IMR-90 (cell line): ENCODE data around the gene ZDHHC3. TPM values are rescaled to one million over a fixed set of nuclear protein-coding genes. Genes with fewer than 3 reads are reported as not detected.

Source experiments
- ATAC-seq: fragments of 200-7000 bp; cut with Tn5 transposase; 2 replicates; pipeline ENCODE4 v1.9.1; 2020; ENCODE audit warnings: low read depth, mild to moderate bottlenecking, moderate library complexity
- BruUV-seq: library from RNA; stranded (reverse); fragments of 400-500 nt; replicated peaks from 2 replicates; lab custom pipeline; 2021; lab: Mats Ljungman, UMichigan
- CTCF ChIA-PET: fragments of 300-600 bp; formaldehyde crosslinking; extraction: SDS; loops from one replicate; lab custom pipeline; 2021; ENCODE audit warnings: antibody characterized with exemption; lab: Yijun Ruan, JAX
- POLR2A ChIA-PET: fragments of 300-600 bp; sonication (Branson Sonifier 250); formaldehyde crosslinking; loops from one replicate; lab custom pipeline; 2022; ENCODE audit warnings: antibody characterized with exemption; ENCODE audit not compliant: unreplicated experiment; lab: Charles Lee
- DNase-seq: peaks from one replicate; pipeline ENCODE4 v3.0.0; 2013
- H2AFZ ChIP-seq: replicated peaks from 2 replicates; pipeline ENCODE3; 2013; ENCODE audit warnings: low read length, mild to moderate bottlenecking; ENCODE audit not compliant: poor library complexity
- H2AK5ac ChIP-seq: 2 replicates; pipeline ENCODE4 v1.6.1; 2013; ENCODE audit warnings: low read depth, low read length, inconsistent platforms
- H2AK9ac ChIP-seq: replicated peaks from 2 replicates; pipeline ENCODE3; 2013; ENCODE audit warnings: mild to moderate bottlenecking, low read depth, low read length, moderate library complexity; ENCODE audit not compliant: poor library complexity
- H2BK120ac ChIP-seq: 2 replicates; pipeline ENCODE4 v1.6.1; 2013; ENCODE audit warnings: low read depth, low read length, inconsistent platforms
- H2BK15ac ChIP-seq: 3 replicates; pipeline ENCODE4 v1.6.1; 2013; ENCODE audit warnings: low read depth, low read length, inconsistent platforms
- H2BK20ac ChIP-seq: 2 replicates; pipeline ENCODE4 v1.6.1; 2013; ENCODE audit warnings: low read depth, mild to moderate bottlenecking, inconsistent platforms, low read length, moderate library complexity
- H2BK5ac ChIP-seq: 2 replicates; pipeline ENCODE4 v1.6.1; 2013; ENCODE audit warnings: mild to moderate bottlenecking, low read depth, low read length, inconsistent platforms; ENCODE audit not compliant: poor library complexity, severe bottlenecking
- H3K14ac ChIP-seq: replicated peaks from 2 replicates; pipeline ENCODE4 v1.6.1; 2013; ENCODE audit warnings: low read depth, low read length, inconsistent platforms
- H3K18ac ChIP-seq: 2 replicates; pipeline ENCODE4 v1.6.1; 2013; ENCODE audit warnings: low read depth, low read length, control low read depth
- H3K23ac ChIP-seq: 2 replicates; pipeline ENCODE4 v1.6.1; 2013; ENCODE audit warnings: low read depth, low read length, inconsistent platforms
- H3K27ac ChIP-seq: 2 replicates; pipeline ENCODE4 v1.5.1; 2013; ENCODE audit warnings: mild to moderate bottlenecking, control low read depth, low read length; ENCODE audit not compliant: insufficient read depth
- H3K27me3 ChIP-seq: 2 replicates; pipeline ENCODE4 v1.6.1; 2013; ENCODE audit warnings: low read length; ENCODE audit not compliant: control insufficient read depth, insufficient read depth
- H3K36me3 ChIP-seq: 2 replicates; pipeline ENCODE4 v1.6.1; 2013; ENCODE audit warnings: low read length, mixed read lengths; ENCODE audit not compliant: control insufficient read depth, insufficient read depth
- H3K4ac ChIP-seq: 2 replicates; pipeline ENCODE4 v1.6.1; 2013; ENCODE audit warnings: low read depth, low read length, inconsistent platforms
- H3K4me1 ChIP-seq: 2 replicates; pipeline ENCODE4 v1.6.1; 2013; ENCODE audit warnings: low read length, mixed read lengths; ENCODE audit not compliant: control insufficient read depth, insufficient read depth
- H3K4me2 ChIP-seq: 2 replicates; pipeline ENCODE4 v1.6.1; 2013; ENCODE audit warnings: low read depth, mild to moderate bottlenecking, control low read depth, low read length, moderate library complexity
- H3K4me3 ChIP-seq: 2 replicates; pipeline ENCODE4 v1.5.1; 2013; ENCODE audit warnings: low read depth, mild to moderate bottlenecking, control low read depth, low read length, moderate library complexity; ENCODE audit not compliant: insufficient read depth
- H3K56ac ChIP-seq: 2 replicates; pipeline ENCODE4 v1.6.1; 2013; ENCODE audit warnings: low read length, inconsistent platforms; ENCODE audit not compliant: insufficient read depth; ENCODE audit errors: extremely low read depth
- H3K79me1 ChIP-seq, 2 experiments: 2 replicates each; pipeline ENCODE4 v1.6.1; 2013; ENCODE audit warnings: low read length in 2 of 2, inconsistent platforms in 1 of 2, low read depth in 1 of 2
- H3K9ac ChIP-seq: 2 replicates; pipeline ENCODE4 v1.6.1; 2013; ENCODE audit warnings: low read depth, low read length, control low read depth
- H3K9me1 ChIP-seq: 2 replicates; pipeline ENCODE4 v1.6.1; 2013; ENCODE audit warnings: low read length, inconsistent platforms; ENCODE audit not compliant: insufficient read depth
- H3K9me3 ChIP-seq: 2 replicates; pipeline ENCODE4 v1.6.1; 2013; ENCODE audit warnings: low read length; ENCODE audit not compliant: control insufficient read depth, insufficient read depth
- H4K20me1 ChIP-seq: 2 replicates; pipeline ENCODE4 v1.6.1; 2013; ENCODE audit warnings: low read length, inconsistent platforms; ENCODE audit not compliant: insufficient read depth
- H4K5ac ChIP-seq: 2 replicates; pipeline ENCODE4 v1.6.1; 2013; ENCODE audit warnings: mild to moderate bottlenecking, low read depth, low read length, control low read depth
- H4K8ac ChIP-seq, 2 experiments: 2 replicates each; pipeline ENCODE4 v1.6.1; 2013; ENCODE audit warnings: low read depth in 2 of 2, low read length in 2 of 2, control low read depth in 1 of 2, inconsistent platforms in 1 of 2
- H4K91ac ChIP-seq: 2 replicates; pipeline ENCODE4 v1.6.1; 2013; ENCODE audit warnings: low read depth, low read length, inconsistent platforms; ENCODE audit not compliant: insufficient read depth
- CEBPB ChIP-seq: IDR thresholded peaks from 2 replicates; pipeline ENCODE4 v1.6.1; 2012; ENCODE audit warnings: low read depth, low read length, improper control_type of control experiment
- CHD1 ChIP-seq: IDR thresholded peaks from 2 replicates; pipeline ENCODE4 v1.6.1; 2012; ENCODE audit warnings: low read depth, low read length, improper control_type of control experiment
- FOS ChIP-seq: fragments of 150-350 bp; IDR thresholded peaks from 2 replicates; pipeline ENCODE4 v1.6.1; 2016; ENCODE audit warnings: low read depth, low read length
- MAFK ChIP-seq: IDR thresholded peaks from 2 replicates; pipeline ENCODE4 v1.6.1; 2012; ENCODE audit warnings: low read depth, low read length, improper control_type of control experiment
- POLR2A ChIP-seq: IDR thresholded peaks from 2 replicates; pipeline ENCODE4 v1.6.1; 2012; ENCODE audit warnings: mild to moderate bottlenecking, low read depth, low read length
- WGBS, 2 experiments: methylation state at CpG; one replicate each; pipeline versions ENCODE4 v1.1.5 to v1.1.7; 2013; ENCODE audit warnings: missing lambda C conversion rate in 2 of 2; ENCODE audit not compliant: insufficient read length in 1 of 2; ENCODE audit errors: extremely low coverage in 2 of 2; 5-methylcytosine and 5-hydroxymethylcytosine counted together
- dilution Hi-C: fragments of 300-500 bp; cut with HindIII; formaldehyde crosslinking; loops from one replicate; pipeline ENCODE4 v1.14.3; 2018; ENCODE audit warnings: low sequenced_read_pairs; ENCODE audit not compliant: unreplicated experiment
- in situ Hi-C: fragments of 300-500 bp; cut with MboI; formaldehyde crosslinking; loops from 3 replicates; pipeline ENCODE4 v1.14.3; 2019; ENCODE audit warnings: low sequenced_read_pairs, inconsistent platforms, mixed read lengths
- intact Hi-C: fragments of 100-400 bp; cut with micrococcal nuclease; formaldehyde crosslinking; loops from 2 replicates; pipeline ENCODE4 v1.10.0; 2022
- polyA plus RNA-seq, 3 experiments: library from polyadenylated mRNA; depleted of rRNA; stranded (reverse); fragments of >200 nt; gene quantifications; 2 replicates each; pipeline ENCODE4 v1.2.3, GENCODE V29; 2012; ENCODE audit warnings: low replicate concordance in 1 of 3
- total RNA-seq: library from RNA; depleted of rRNA; stranded (reverse); fragments of >200 nt; gene quantifications from 2 replicates; pipeline ENCODE4 v1.2.3, GENCODE V29; 2012
- TF ChIP-seq, protein P1 (sequence below): conservative IDR thresholded peaks from 2 replicates; pipeline ENCODE4 v1.5.1; 2012; ENCODE audit warnings: mild to moderate bottlenecking, low read depth, low read length, improper control_type of control experiment

ZDHHC3 gene
- total and polyA plus RNA-seq, 2 of the 4 experiments (the other 2 are of a cell fraction), result 57.7 to 59.6 TPM

DNA sequence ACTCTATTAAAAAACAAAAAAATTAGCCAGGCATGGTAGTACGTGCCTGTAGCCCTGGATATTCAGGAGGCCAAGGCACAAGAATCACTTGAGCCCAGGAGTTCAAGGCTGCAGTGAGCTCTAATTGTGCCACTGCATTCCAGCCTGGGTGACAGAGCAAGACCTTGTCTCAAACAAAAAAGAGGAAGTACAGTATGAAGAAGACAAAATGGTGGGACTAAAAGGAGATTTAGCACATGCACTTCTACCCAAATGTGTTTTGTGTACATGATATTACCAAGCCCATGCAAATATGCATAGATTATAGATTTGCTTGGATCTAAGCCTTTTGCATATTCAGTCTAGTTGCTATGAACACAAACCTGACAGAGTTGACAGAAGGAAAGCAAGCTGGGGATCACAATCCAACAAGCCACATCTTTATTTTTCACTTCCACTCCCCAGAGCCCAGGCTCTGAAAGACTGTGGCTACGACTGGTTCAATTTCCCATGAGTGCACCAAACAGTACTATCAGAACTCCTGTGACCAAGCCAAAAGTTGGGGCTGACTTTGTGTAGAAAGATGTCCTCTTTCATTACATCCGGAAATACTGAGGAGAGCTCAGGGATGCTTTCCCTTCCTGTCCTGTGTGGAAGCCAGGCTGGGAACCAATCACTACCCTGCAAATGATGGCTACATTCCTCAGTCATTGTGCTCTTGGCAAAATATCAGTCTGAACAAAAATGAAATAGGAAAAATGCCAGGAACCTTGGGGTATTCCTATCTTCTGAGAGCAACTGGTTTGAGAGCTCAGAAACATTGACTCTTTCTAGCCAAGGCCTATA lies 52.1 kb downstream of the ZDHHC3 start (continued):
- TF ChIP-seq FOS, result no peak

GRCh38 chr3:44920081-44920480 lies 55.9 kb downstream of the ZDHHC3 start:
- no peak overlapping the region for H3K4me2 ChIP-seq
- no peak overlapping the region for H2AFZ ChIP-seq
- no peak overlapping the region for H3K4ac ChIP-seq
- H3K36me3 ChIP-seq, result peaks cover 12% of the 10 kb centered on the region
- dilution Hi-C loops (no loop called here), in situ Hi-C loops (no loop called here), intact Hi-C loops (no loop called here)
- 100% methylated on average over 2 of the region's 3 CpGs; no CpG with 5 or more reads in 1 of the 2 experiments for WGBS, 2 experiments
- no peak overlapping the region for H2AK5ac ChIP-seq
- H3K56ac ChIP-seq, result no peak overlapping the region
- H2BK20ac ChIP-seq, result no peak overlapping the region
- H4K20me1 ChIP-seq, result no peaks in the 10 kb centered on the region
- no peak overlapping the region for H3K14ac ChIP-seq
- H3K9ac ChIP-seq, result no peak overlapping the region
- H4K91ac ChIP-seq, result no peak overlapping the region
- ATAC-seq (no peak), DNase-seq (no peak)
- H3K79me1 ChIP-seq, result no peaks in the 10 kb centered on the region
- H3K4me1 ChIP-seq, result peaks cover 2% of the 10 kb centered on the region; the same call in 1 of the 2 replicates
- ChIA-PET CTCF (no interaction called here), POLR2A (no interaction called here)
- H2BK120ac ChIP-seq, result no peak overlapping the region
- H2BK15ac ChIP-seq, result no peak overlapping the region
- H3K23ac ChIP-seq, result no peak overlapping the region
- no peaks in the 10 kb centered on the region for H3K9me1 ChIP-seq
- no peaks in the 10 kb centered on the region for H3K27me3 ChIP-seq
- no peak overlapping the region for H3K4me3 ChIP-seq
- no peak overlapping the region for H4K8ac ChIP-seq
- H2BK5ac ChIP-seq, result no peak overlapping the region
- no peak overlapping the region for H3K18ac ChIP-seq
- no peak overlapping the region for H2AK9ac ChIP-seq
- BruUV-seq, result no TSS peak
- no peak overlapping the region for H4K5ac ChIP-seq
- no peak for TF ChIP-seq POLR2A
- TF ChIP-seq CHD1, result no peak
- no peak for TF ChIP-seq MAFK
- TF ChIP-seq, protein P1, sequence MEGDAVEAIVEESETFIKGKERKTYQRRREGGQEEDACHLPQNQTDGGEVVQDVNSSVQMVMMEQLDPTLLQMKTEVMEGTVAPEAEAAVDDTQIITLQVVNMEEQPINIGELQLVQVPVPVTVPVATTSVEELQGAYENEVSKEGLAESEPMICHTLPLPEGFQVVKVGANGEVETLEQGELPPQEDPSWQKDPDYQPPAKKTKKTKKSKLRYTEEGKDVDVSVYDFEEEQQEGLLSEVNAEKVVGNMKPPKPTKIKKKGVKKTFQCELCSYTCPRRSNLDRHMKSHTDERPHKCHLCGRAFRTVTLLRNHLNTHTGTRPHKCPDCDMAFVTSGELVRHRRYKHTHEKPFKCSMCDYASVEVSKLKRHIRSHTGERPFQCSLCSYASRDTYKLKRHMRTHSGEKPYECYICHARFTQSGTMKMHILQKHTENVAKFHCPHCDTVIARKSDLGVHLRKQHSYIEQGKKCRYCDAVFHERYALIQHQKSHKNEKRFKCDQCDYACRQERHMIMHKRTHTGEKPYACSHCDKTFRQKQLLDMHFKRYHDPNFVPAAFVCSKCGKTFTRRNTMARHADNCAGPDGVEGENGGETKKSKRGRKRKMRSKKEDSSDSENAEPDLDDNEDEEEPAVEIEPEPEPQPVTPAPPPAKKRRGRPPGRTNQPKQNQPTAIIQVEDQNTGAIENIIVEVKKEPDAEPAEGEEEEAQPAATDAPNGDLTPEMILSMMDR, result no peak
- no peak for TF ChIP-seq FOS
- no peak for TF ChIP-seq CEBPB
- H3K9me3 ChIP-seq, result no peaks in the 10 kb centered on the region
- no peak overlapping the region for H3K27ac ChIP-seq
